Measurements from ENCODE around the gene HOXD1.

HOXD1 gene

GRCh38 chr2:176187899-176188773 lies at the start of gene HOXD1:
HOXD1 (plus strand) TSS chr2:176188668; CDS start chr2:176188802, 134 bp downstream.
- DNase-seq: peak; percentile 30

GRCh38 chr2:176138923-176139660 lies 49.4 kb upstream of the HOXD1 start:
- no peak for DNase-seq

GRCh38 chr2:176139661-176140512 lies 48.6 kb upstream of the HOXD1 start:
- no peak for DNase-seq

GRCh38 chr2:176140513-176141317 lies 47.8 kb upstream of the HOXD1 start:
- DNase-seq: peak; percentile 79

- DNase-seq: no peak
These were observed 46.2 kb upstream of the HOXD1 start for GRCh38 chr2:176142281-176142680.

- DNase-seq: no peak
These were observed 43.1 kb upstream of the HOXD1 start for GRCh38 chr2:176145085-176145969.

- no peak for DNase-seq
These were observed 42.4 kb upstream of the HOXD1 start for GRCh38 chr2:176146101-176146500.

GRCh38 chr2:176146645-176147044 lies 41.8 kb upstream of the HOXD1 start:
- DNase-seq: no peak

- DNase-seq: no peak
These were observed 41.2 kb upstream of the HOXD1 start for GRCh38 chr2:176147210-176147799.

GRCh38 chr2:176147800-176148496 lies 40.5 kb upstream of the HOXD1 start:
- DNase-seq: no peak

GRCh38 chr2:176148751-176149421 lies 39.6 kb upstream of the HOXD1 start:
- DNase-seq: no peak

GRCh38 chr2:176149481-176149938 lies 39.0 kb upstream of the HOXD1 start:
- DNase-seq: no peak

- DNase-seq: no peak
These were observed 38.4 kb upstream of the HOXD1 start for GRCh38 chr2:176149939-176150583.

GRCh38 chr2:176150584-176151441 lies 37.7 kb upstream of the HOXD1 start:
- DNase-seq: no peak

GRCh38 chr2:176151442-176152287 lies 36.8 kb upstream of the HOXD1 start, which contains the start of gene HOXD4:
HOXD4 (plus strand) TSS chr2:176151550; CDS start chr2:176151634, 84 bp downstream.
- no peak for DNase-seq

- DNase-seq: no peak
These were observed 35.9 kb upstream of the HOXD1 start for GRCh38 chr2:176152350-176153181.

Data from cortex of kidney (tissue), 1 donor.